Subcutaneous adipose tissue (tissue), 4 donors: ENCODE data around the gene NRXN3. TPM values are rescaled to one million over a fixed set of nuclear protein-coding genes. Genes with fewer than 3 reads are reported as not detected.

Source experiments
- total RNA-seq, 4 donors: library from RNA; depleted of rRNA; stranded (reverse); fragments of >200 nt; gene quantifications; one replicate each; pipeline ENCODE4 v1.1.0, GENCODE V29; 2016
- TF ChIP-seq, protein P1 (sequence below): fragments of 450-650 bp; IDR thresholded peaks from one replicate; pipeline ENCODE4 v1.5.1; 2016; ENCODE audit warnings: low read depth, mild to moderate bottlenecking, control low read depth, antibody characterized with exemption, moderate library complexity

The NRXN3 gene
- total RNA-seq, 4 donors from 2014 or later: 0.57 to 2.4 (median 1.1) TPM; not detected in 1

GRCh38 chr14:78254911-78255461 is 84.8 kb downstream of the NRXN3 start:
- TF ChIP-seq, protein P1, sequence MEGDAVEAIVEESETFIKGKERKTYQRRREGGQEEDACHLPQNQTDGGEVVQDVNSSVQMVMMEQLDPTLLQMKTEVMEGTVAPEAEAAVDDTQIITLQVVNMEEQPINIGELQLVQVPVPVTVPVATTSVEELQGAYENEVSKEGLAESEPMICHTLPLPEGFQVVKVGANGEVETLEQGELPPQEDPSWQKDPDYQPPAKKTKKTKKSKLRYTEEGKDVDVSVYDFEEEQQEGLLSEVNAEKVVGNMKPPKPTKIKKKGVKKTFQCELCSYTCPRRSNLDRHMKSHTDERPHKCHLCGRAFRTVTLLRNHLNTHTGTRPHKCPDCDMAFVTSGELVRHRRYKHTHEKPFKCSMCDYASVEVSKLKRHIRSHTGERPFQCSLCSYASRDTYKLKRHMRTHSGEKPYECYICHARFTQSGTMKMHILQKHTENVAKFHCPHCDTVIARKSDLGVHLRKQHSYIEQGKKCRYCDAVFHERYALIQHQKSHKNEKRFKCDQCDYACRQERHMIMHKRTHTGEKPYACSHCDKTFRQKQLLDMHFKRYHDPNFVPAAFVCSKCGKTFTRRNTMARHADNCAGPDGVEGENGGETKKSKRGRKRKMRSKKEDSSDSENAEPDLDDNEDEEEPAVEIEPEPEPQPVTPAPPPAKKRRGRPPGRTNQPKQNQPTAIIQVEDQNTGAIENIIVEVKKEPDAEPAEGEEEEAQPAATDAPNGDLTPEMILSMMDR: no peak

GRCh38 chr14:78259831-78260230 is 89.7 kb downstream of the NRXN3 start:
- TF ChIP-seq, protein P1: no peak

DNA sequence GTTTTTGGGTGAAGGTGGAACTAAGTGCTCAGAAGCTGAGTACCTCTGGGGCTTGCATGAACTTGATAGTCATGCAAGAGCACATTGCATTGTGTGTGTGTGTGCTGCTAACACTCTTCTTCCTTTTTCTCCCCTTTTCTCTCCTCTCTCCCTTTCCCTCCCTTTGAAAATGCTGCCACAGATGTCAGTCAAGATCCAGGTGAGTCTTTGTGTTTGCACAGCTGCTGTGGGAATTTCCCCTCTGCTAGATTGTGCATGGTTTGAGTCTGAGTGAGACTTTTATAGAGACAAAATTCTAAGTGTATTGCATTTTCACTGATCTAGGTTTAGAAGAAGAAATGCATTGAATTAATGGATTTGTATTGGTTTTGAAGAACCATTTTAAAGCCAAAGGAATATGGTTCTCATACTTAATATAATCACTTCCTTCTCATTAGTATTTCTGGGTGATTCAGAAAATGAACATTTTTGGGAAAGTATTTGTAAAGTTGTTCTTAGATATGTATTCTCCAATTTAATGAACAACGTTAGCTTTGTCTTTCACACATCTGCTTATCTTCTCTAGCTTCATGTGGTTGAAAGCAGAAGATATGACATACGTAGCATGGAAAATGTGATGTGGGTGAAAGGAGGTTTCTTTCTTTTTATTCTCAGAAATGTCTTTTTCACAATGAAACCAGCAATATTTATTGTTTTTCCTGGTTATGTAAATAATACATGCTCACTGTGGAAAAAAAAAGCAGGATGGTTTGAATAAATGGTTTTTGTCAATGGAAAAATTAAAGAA is 108.5 kb downstream of the NRXN3 start:
- TF ChIP-seq, protein P1: no peak

DNA sequence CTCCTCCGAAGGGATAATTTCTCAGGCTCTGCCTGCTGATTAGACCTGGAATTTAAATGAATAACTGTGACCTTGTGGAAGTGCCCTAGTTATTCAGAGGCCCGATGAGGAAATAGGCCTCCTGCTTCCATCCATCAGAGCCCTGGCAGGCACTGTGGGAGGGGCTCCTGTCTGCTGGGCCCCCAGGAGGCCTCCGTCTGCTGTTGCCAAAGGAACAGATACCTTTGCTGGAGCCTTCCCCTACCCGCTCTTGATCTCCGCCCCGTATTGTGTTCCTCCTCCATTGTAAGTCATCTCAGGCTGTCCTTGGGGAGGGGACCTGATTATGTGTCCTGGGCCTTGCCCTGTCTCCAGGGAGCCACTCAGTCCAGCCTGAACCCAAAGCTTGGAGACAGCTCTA is 112.3 kb downstream of the NRXN3 start:
- TF ChIP-seq, protein P1: no peak

DNA sequence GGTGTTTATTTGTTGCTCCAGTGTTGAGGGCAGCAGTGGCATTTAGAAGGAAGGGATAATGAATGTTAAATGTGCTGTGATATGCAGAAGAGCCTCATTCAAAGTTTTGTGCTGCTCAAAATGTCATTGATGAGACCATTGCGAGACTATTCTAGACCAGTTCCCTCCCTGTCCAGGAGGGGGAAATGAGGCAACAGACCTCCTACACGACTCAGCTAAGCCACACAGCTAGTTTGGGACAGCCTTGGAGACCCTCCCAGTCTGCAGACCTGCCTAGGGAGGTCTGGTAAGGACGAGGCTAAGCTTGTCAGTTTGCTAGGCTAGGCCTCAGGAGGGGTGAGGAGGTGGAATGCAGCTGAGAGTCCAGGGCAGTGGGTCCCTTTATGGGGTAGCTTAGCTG is 116.0 kb downstream of the NRXN3 start:
- TF ChIP-seq, protein P1: no peak

GRCh38 chr14:78292003-78292402 is 121.8 kb downstream of the NRXN3 start:
- TF ChIP-seq, protein P1: no peak

DNA sequence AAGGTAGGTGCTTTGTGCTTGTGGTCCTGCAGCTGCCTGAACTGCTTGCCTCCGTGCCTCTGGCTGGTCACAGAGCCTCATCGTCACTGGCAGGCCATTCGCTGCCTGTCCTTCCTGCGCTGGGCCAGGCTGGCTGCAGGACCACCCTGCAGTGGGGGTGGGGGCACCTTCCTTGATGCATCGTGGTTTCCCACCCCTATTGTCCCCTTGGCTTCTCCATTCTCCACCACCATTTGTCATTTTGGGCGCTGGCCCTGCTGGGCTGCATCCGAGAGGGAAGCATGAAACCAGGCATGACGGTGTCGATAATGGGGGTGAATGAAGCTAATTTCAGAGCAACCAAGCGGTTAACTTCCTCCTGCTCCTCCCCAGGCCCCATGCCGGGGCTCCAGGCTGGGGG is 127.7 kb downstream of the NRXN3 start:
- TF ChIP-seq, protein P1: no peak
